H1 (cell line): Measurements from ENCODE around the gene NRM. TPM values are rescaled to one million over a fixed set of nuclear protein-coding genes. Genes with fewer than 3 reads are reported as not detected.

Experiments used
- CTCF ChIA-PET: fragments of 300-600 bp; sonication (Branson Sonifier 250); formaldehyde crosslinking; loops from one replicate; lab custom pipeline; 2021; ENCODE audit not compliant: partially characterized antibody; lab: Charles Lee
- POLR2A ChIA-PET: fragments of 300-600 bp; sonication (Branson Sonifier 250); formaldehyde crosslinking; loops from one replicate; lab custom pipeline; 2021; ENCODE audit warnings: inconsistent platforms; ENCODE audit not compliant: partially characterized antibody; lab: Charles Lee
- DNase-seq, 2 experiments: peaks; one replicate each; pipeline versions ENCODE4 v3.0.0 to v3.0.0-alpha.2; 2010 to 2022; ENCODE audit warnings: low spot score in 2 of 2, low read depth in 1 of 2, mixed read lengths in 1 of 2
- FAIRE-seq: peaks from 2 replicates; lab custom pipeline; 2011; peaks lifted over from hg19 to GRCh38; lab: Jason Lieb, UNC
- H2AFZ ChIP-seq: 2 replicates; pipeline ENCODE4 v1.8.1; 2012; ENCODE audit warnings: low read length, inconsistent platforms
- H2AK5ac ChIP-seq: 2 replicates; pipeline ENCODE4 v1.6.1; 2013; ENCODE audit warnings: low read depth, low read length
- H2BK120ac ChIP-seq: replicated peaks from 2 replicates; pipeline ENCODE3; 2013; ENCODE audit warnings: low read depth, low read length, inconsistent platforms
- H2BK12ac ChIP-seq: 2 replicates; pipeline ENCODE4 v1.6.1; 2013; ENCODE audit warnings: low read depth, low read length
- H2BK15ac ChIP-seq: 2 replicates; pipeline ENCODE4 v1.6.1; 2013; ENCODE audit warnings: low read length
- H2BK20ac ChIP-seq: 2 replicates; pipeline ENCODE4 v1.6.1; 2013; ENCODE audit warnings: low read length
- H2BK5ac ChIP-seq: 2 replicates; pipeline ENCODE4 v1.6.1; 2013; ENCODE audit warnings: low read depth, low read length
- H3K14ac ChIP-seq: 2 replicates; pipeline ENCODE4 v1.6.1; 2013; ENCODE audit warnings: inconsistent platforms; ENCODE audit not compliant: insufficient read length
- H3K18ac ChIP-seq: 2 replicates; pipeline ENCODE4 v1.6.1; 2013; ENCODE audit warnings: low read length; ENCODE audit errors: extremely low read depth
- H3K23ac ChIP-seq: 2 replicates; pipeline ENCODE4 v1.6.1; 2013; ENCODE audit warnings: inconsistent platforms; ENCODE audit not compliant: insufficient read length
- H3K23me2 ChIP-seq: 2 replicates; pipeline ENCODE4 v1.6.1; 2013; ENCODE audit warnings: low read depth, low read length
- H3K27ac ChIP-seq: 2 replicates; pipeline ENCODE4 v1.6.1; 2011; ENCODE audit warnings: low read depth, low read length, inconsistent platforms
- H3K27me3 ChIP-seq, 4 experiments: replicated peaks in 1 of 4; 1 replicate in 1 of 4; 2 replicates in 3 of 4; pipeline versions ENCODE4 v1.6.1 to v1.8.1; 2011 to 2013; ENCODE audit warnings: low read length in 3 of 4, mild to moderate bottlenecking in 3 of 4, inconsistent platforms in 2 of 4, mixed read lengths in 2 of 4, moderate library complexity in 1 of 4; ENCODE audit not compliant: control insufficient read depth in 3 of 4, insufficient read depth in 3 of 4; ENCODE audit errors: extremely low read depth in 1 of 4
- H3K36me3 ChIP-seq, 4 experiments: 2 replicates each; pipeline versions ENCODE4 v1.6.1 to v1.8.1; 2011 to 2013; ENCODE audit warnings: mild to moderate bottlenecking in 4 of 4, low read length in 3 of 4, moderate library complexity in 2 of 4, control low read depth in 1 of 4, inconsistent platforms in 1 of 4; ENCODE audit not compliant: insufficient read depth in 4 of 4, control insufficient read depth in 2 of 4
- H3K4ac ChIP-seq: replicated peaks from 2 replicates; pipeline ENCODE3; 2013; ENCODE audit warnings: low read length, low read depth, mixed read lengths, inconsistent platforms; ENCODE audit not compliant: insufficient read length
- H3K4me1 ChIP-seq, 4 experiments: replicated peaks in 1 of 4; 1 replicate in 1 of 4; 2 replicates in 3 of 4; pipeline versions ENCODE4 v1.6.1 to v1.8.1; 2011 to 2013; ENCODE audit warnings: low read length in 3 of 4, inconsistent platforms in 2 of 4, mixed read lengths in 1 of 4; ENCODE audit not compliant: insufficient read depth in 4 of 4, control insufficient read depth in 3 of 4
- H3K4me2 ChIP-seq, 2 experiments: 2 replicates each; pipeline versions ENCODE4 v1.6.1 to v1.8.1; 2011 to 2013; ENCODE audit warnings: low read depth in 2 of 2, low read length in 2 of 2, control low read depth in 1 of 2, inconsistent platforms in 1 of 2, mild to moderate bottlenecking in 1 of 2; ENCODE audit not compliant: insufficient read depth in 1 of 2
- H3K4me3 ChIP-seq, 4 experiments: fragments of 200-600, 300-600 bp in 1 of 4; sonication (generic), shearing (Covaris generic), sonication (Bioruptor Twin) in 1 of 4; 2 replicates each; pipeline versions ENCODE4 v1.5.1 to v1.8.1; 2011 to 2016; ENCODE audit warnings: low read length in 4 of 4, low read depth in 3 of 4, control low read depth in 2 of 4, inconsistent platforms in 2 of 4, mild to moderate bottlenecking in 2 of 4, mixed read lengths in 1 of 4, moderate library complexity in 1 of 4; ENCODE audit not compliant: insufficient read depth in 2 of 4; ENCODE audit errors: extremely low read depth in 1 of 4
- H3K56ac ChIP-seq: replicated peaks from 2 replicates; pipeline ENCODE3; 2013; ENCODE audit warnings: low read depth, mild to moderate bottlenecking, mixed read lengths, low read length, inconsistent platforms; ENCODE audit not compliant: insufficient read length
- H3K79me1 ChIP-seq: 2 replicates; pipeline ENCODE4 v1.6.1; 2013; ENCODE audit warnings: low read depth, low read length, control low read depth
- H3K79me2 ChIP-seq, 2 experiments: 2 replicates each; pipeline versions ENCODE4 v1.6.1 to v1.8.1; 2012 to 2013; ENCODE audit warnings: low read length in 2 of 2, mild to moderate bottlenecking in 2 of 2, inconsistent platforms in 1 of 2; ENCODE audit not compliant: insufficient read depth in 2 of 2, control insufficient read depth in 1 of 2
- H3K9ac ChIP-seq, 4 experiments: replicated peaks in 1 of 4; 1 replicate in 1 of 4; 2 replicates in 3 of 4; pipeline versions ENCODE4 v1.6.1 to v1.8.1; 2011 to 2013; ENCODE audit warnings: low read depth in 3 of 4, low read length in 3 of 4, control low read depth in 2 of 4, mild to moderate bottlenecking in 2 of 4, moderate library complexity in 2 of 4, inconsistent platforms in 1 of 4; ENCODE audit errors: extremely low read depth in 1 of 4
- H3K9me3 ChIP-seq, 2 experiments: 2 replicates each; pipeline versions ENCODE4 v1.6.1 to v1.8.1; 2012 to 2013; ENCODE audit warnings: mild to moderate bottlenecking in 2 of 2, moderate library complexity in 2 of 2, control low read depth in 1 of 2, inconsistent platforms in 1 of 2, low read depth in 1 of 2, low read length in 1 of 2, mixed read lengths in 1 of 2; ENCODE audit not compliant: insufficient read depth in 2 of 2
- H4K20me1 ChIP-seq, 2 experiments: replicated peaks in 1 of 2; 2 replicates each; pipeline versions ENCODE3 to v1.8.1; 2011 to 2013; ENCODE audit warnings: inconsistent platforms in 2 of 2, low read length in 2 of 2, mild to moderate bottlenecking in 1 of 2; ENCODE audit not compliant: insufficient read depth in 2 of 2, control insufficient read depth in 1 of 2
- H4K5ac ChIP-seq: 2 replicates; pipeline ENCODE4 v1.6.1; 2013; ENCODE audit warnings: low read length, low read depth, mixed read lengths, inconsistent platforms; ENCODE audit not compliant: insufficient read length
- H4K8ac ChIP-seq: 2 replicates; pipeline ENCODE4 v1.8.0; 2013; ENCODE audit warnings: mild to moderate bottlenecking, moderate library complexity, low read length, inconsistent platforms; ENCODE audit not compliant: insufficient read depth; ENCODE audit errors: extremely low read depth
- H4K91ac ChIP-seq: replicated peaks from 2 replicates; pipeline ENCODE3; 2013; ENCODE audit warnings: low read length, mixed read lengths, inconsistent platforms; ENCODE audit not compliant: insufficient read length
- BCL11A ChIP-seq, 2 experiments: IDR thresholded peaks; one replicate each; pipeline ENCODE4 v1.6.1; 2011; ENCODE audit warnings: low read depth in 2 of 2, low read length in 2 of 2, mild to moderate bottlenecking in 2 of 2
- CHD2 ChIP-seq: IDR thresholded peaks from 2 replicates; pipeline ENCODE4 v1.6.1; 2012; ENCODE audit warnings: low read length, improper control_type of control experiment
- GTF2F1 ChIP-seq: IDR thresholded peaks from 2 replicates; pipeline ENCODE4 v1.6.1; 2012; ENCODE audit warnings: low read depth, low read length, improper control_type of control experiment, borderline replicate concordance
- KDM5A ChIP-seq: fragments of 200-600 bp; IDR thresholded peaks from 2 replicates; pipeline ENCODE4 v1.7.1; 2012; ENCODE audit warnings: mild to moderate bottlenecking, low read length, inconsistent platforms, mixed read lengths
- MAFK ChIP-seq: IDR thresholded peaks from 2 replicates; pipeline ENCODE4 v1.6.1; 2012; ENCODE audit warnings: low read depth, mild to moderate bottlenecking, improper control_type of control experiment, low read length
- PHF8 ChIP-seq: fragments of 200-600 bp; sonication (generic); conservative IDR thresholded peaks from 2 replicates; pipeline ENCODE4 v1.7.1; 2012; ENCODE audit warnings: low read depth, mild to moderate bottlenecking, inconsistent platforms, low read length, moderate library complexity
- POLR2A ChIP-seq, 2 experiments: IDR thresholded peaks; 1 replicate in 1 of 2; 2 replicates in 1 of 2; pipeline ENCODE4 v1.6.1; 2011; ENCODE audit warnings: low read depth in 2 of 2, low read length in 2 of 2, mild to moderate bottlenecking in 2 of 2; ENCODE audit errors: control extremely low read depth in 1 of 2
- RXRA ChIP-seq: IDR thresholded peaks from 2 replicates; pipeline ENCODE4 v1.6.1; 2011; ENCODE audit warnings: low read depth, mild to moderate bottlenecking, low read length, moderate library complexity; ENCODE audit not compliant: insufficient read depth
- SAP30 ChIP-seq: fragments of 300-600 bp; sonication (generic); IDR thresholded peaks from 2 replicates; pipeline ENCODE4 v1.7.1; 2012; ENCODE audit warnings: low read length, moderate library complexity, mild to moderate bottlenecking, inconsistent platforms; ENCODE audit not compliant: insufficient read depth, insufficient replicate concordance
- SIN3A ChIP-seq, 2 experiments: IDR thresholded peaks in 1 of 2; conservative IDR thresholded peaks in 1 of 2; 2 replicates each; pipeline ENCODE4 v1.6.1; 2011 to 2012; ENCODE audit warnings: low read length in 2 of 2, improper control_type of control experiment in 1 of 2, low read depth in 1 of 2, mild to moderate bottlenecking in 1 of 2
- SP1 ChIP-seq: IDR thresholded peaks from 2 replicates; pipeline ENCODE4 v1.6.1; 2011; ENCODE audit warnings: low read depth, low read length
- WGBS, 2 experiments: shearing (Covaris generic) in 1 of 2; methylation state at CpG; one replicate each; pipeline versions ENCODE4 v1.1.6 to v1.1.7; 2013 to 2015; ENCODE audit warnings: low lambda C conversion rate in 2 of 2, mixed read lengths in 2 of 2, inconsistent platforms in 1 of 2, low coverage in 1 of 2, missing lambda C conversion rate in 1 of 2; ENCODE audit not compliant: insufficient replicate concordance in 2 of 2, insufficient coverage in 1 of 2, insufficient read length in 1 of 2; ENCODE audit errors: extremely low coverage in 1 of 2, missing lambda C conversion rate in 1 of 2; 5-methylcytosine and 5-hydroxymethylcytosine counted together
- polyA plus RNA-seq, 7 experiments: library from polyadenylated mRNA; depleted of rRNA in 3 of 7; stranded (reverse) in 5 of 7; unstranded in 2 of 7; fragments of >200 nt in 5 of 7; fragments of 200-250 nt in 2 of 7; gene quantifications; 1 replicate in 5 of 7; 2 replicates in 1 of 7; 4 replicates in 1 of 7; pipeline versions ENCODE4 v1.2.1 to v1.2.3, GENCODE V29; 2011 to 2013; ENCODE audit warnings: missing spikeins in 2 of 7, mixed read lengths in 2 of 7
- total RNA-seq: library from RNA; stranded (reverse); fragmentation: NEBNext Ultra II Directional; extraction: Animal tissue kit (Norgen Biotek cat#: 25700); gene quantifications from 2 replicates; pipeline ENCODE4 v1.2.1, GENCODE V29; 2021
- TF ChIP-seq, protein P1 (sequence below): IDR thresholded peaks from 2 replicates; pipeline ENCODE4 v1.6.1; 2012; ENCODE audit warnings: inconsistent platforms

NRM gene
- total and polyA plus RNA-seq, 2 of the 8 experiments (the other 6 are each of a cell fraction or from before 2014, with no cell fraction given), result 27.3 to 50.4 TPM

DNA sequence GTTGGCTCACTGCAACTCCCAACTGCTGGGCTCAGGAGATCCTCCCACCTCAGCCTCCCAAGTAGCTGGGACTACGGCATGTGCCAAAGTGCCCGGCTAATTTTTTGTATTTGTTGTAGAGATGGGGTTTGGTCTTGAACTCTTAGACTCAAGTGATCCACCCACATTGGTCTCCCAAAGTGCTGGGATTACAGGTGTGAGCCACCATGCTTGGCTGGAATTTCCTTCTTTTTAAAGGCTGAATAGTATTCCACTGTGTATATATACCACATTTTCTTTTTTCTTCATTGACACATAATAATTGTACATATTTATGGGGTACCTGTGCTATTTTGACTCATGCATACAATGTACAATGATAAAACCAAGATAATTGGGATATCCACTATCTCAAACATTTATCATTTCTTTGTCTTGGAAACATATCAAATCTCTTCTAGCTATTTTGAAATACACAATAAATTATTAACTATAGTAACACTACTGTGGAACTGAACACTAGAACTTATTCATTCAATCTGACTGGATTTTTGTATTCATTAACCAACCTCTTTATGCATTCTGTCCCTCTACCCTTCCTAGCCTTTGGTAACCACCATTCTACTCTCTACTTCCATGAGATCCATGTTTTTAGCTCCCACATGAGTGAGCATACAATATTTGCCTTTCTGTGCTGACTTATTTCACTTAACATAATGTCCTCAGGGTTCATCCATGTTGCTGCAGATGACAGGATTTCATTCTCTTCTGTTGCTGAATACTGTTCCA, 18.5 kb upstream of the NRM start:
- Histone ChIP-seq H2BK5ac (no peak overlapping the region), H2AFZ (no peak overlapping the region), H3K27me3 (no peaks in the 10 kb centered on the region), H3K14ac (no peak overlapping the region), H3K9ac (no peak overlapping the region), H3K4me2 (no peak overlapping the region), H3K4me1 (no peaks in the 10 kb centered on the region; a peak in 1 of 7 replicates), H3K4ac (no peak overlapping the region), H2BK12ac (no peak overlapping the region), H3K79me2 (no peaks in the 10 kb centered on the region), H3K18ac (no peak overlapping the region), H2BK20ac (no peak overlapping the region), H3K79me1 (no peaks in the 10 kb centered on the region; the same call in 1 of the 2 replicates), H2BK120ac (no peak overlapping the region), H3K23me2 (no peaks in the 10 kb centered on the region), H3K56ac (no peak overlapping the region), H4K91ac (no peak overlapping the region), H3K9me3 (no peaks in the 10 kb centered on the region), H3K36me3 (peaks cover 26 to 62% (median 46%) of the 10 kb centered on the region in 4 experiments), H3K23ac (no peak overlapping the region), H4K5ac (no peak overlapping the region), H2BK15ac (no peak overlapping the region), H2AK5ac (no peak overlapping the region), H4K20me1 (peaks cover 0 to 5% of the 10 kb centered on the region in 2 experiments), H3K4me3 (no peak overlapping the region), H3K27ac (no peak overlapping the region), H4K8ac (no peak overlapping the region)
- FAIRE-seq, result no peak
- ChIA-PET POLR2A (interaction anchor here (0.7 to 35.9 kb wide), 5 partner anchors 9 to 240 kb away, joined by 3 to 732 read pairs (median 4); partner anchors contain the start of genes MDC1, MRPS18B, NRM and PPP1R10), CTCF (interaction anchor here (0.7 to 1.9 kb wide), 7 partner anchors 9 to 37 kb away, joined by 3 to 8 read pairs (median 3); partner anchors contain the start of gene DHX16)
- 94% methylated on average over 2 of the region's 2 CpGs; no CpG with 5 or more reads in 1 of the 2 experiments for WGBS, 2 experiments
- no peak for DNase-seq
- TF ChIP-seq BCL11A (IDR thresholded peaks at IDR 0.05; ENCODE audit: low read depth in 2 of 2, low read length in 2 of 2), result no peak
- no peak for TF ChIP-seq GTF2F1
- TF ChIP-seq SP1, result no peak
- no peak for TF ChIP-seq CHD2
- no peak for TF ChIP-seq POLR2A (IDR thresholded peaks at IDR 0.05; ENCODE audit: control extremely low read depth in 1 of 2, low read depth in 2 of 2, low read length in 2 of 2)
- no peak for TF ChIP-seq SIN3A (conservative IDR thresholded peaks at IDR 0.05 in 1 of 2, IDR thresholded peaks at IDR 0.05 in 1 of 2; ENCODE audit: low read depth in 1 of 2, low read length in 2 of 2)
- TF ChIP-seq PHF8, result no peak
- TF ChIP-seq SAP30, result no peak
- no peak for TF ChIP-seq RXRA
- TF ChIP-seq KDM5A, result no peak
- TF ChIP-seq, protein P1, sequence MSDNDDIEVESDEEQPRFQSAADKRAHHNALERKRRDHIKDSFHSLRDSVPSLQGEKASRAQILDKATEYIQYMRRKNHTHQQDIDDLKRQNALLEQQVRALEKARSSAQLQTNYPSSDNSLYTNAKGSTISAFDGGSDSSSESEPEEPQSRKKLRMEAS, result no peak
- no peak for TF ChIP-seq MAFK
